ENCODE measurements around the gene ANOS1. TPM values are rescaled to one million over a fixed set of nuclear protein-coding genes. Genes with fewer than 3 reads are reported as not detected.
"Not testable (repeated sequence)": the region's sequence is repeated elsewhere in the genome, so short reads cannot be mapped to it uniquely, and the experiment has no call there.

The ANOS1 gene
- polyA plus RNA-seq, 1 donor from 2014 or later, result 0.72 TPM

GRCh38 chrX:8520178-8520577 is 211.8 kb downstream of the ANOS1 start:
- H4K20me1 ChIP-seq (ENCODE audit: insufficient read depth), result no peaks in the 10 kb centered on the region
- no peaks in the 10 kb centered on the region for H3F3A ChIP-seq (ENCODE audit: insufficient read depth, low read length, poor library complexity, severe bottlenecking)
- H3K27ac ChIP-seq (ENCODE audit: low read length), result no peak overlapping the region
- no peaks in the 10 kb centered on the region for H3K9me2 ChIP-seq (ENCODE audit: insufficient read depth, low read length)
- H3K9ac ChIP-seq (ENCODE audit: low read length), result no peak overlapping the region
- no peak for TF ChIP-seq EP300 (conservative IDR thresholded peaks at IDR 0.05; ENCODE audit: poor library complexity, severe bottlenecking)
- TF ChIP-seq RAD21 (conservative IDR thresholded peaks at IDR 0.05), result no peak
- TF ChIP-seq EZH2 (IDR thresholded peaks at IDR 0.05; ENCODE audit: borderline replicate concordance, insufficient read depth, low read length, poor library complexity, severe bottlenecking), result no peak
- no peak for TF ChIP-seq REST (IDR thresholded peaks at IDR 0.05; ENCODE audit: borderline replicate concordance)
- no peak for TF ChIP-seq CTCF (IDR thresholded peaks at IDR 0.05; ENCODE audit: poor library complexity, severe bottlenecking)
- TF ChIP-seq MXI1 (conservative IDR thresholded peaks at IDR 0.05; ENCODE audit: poor library complexity, severe bottlenecking), result no peak
- no peak for TF ChIP-seq SMC3 (conservative IDR thresholded peaks at IDR 0.05; ENCODE audit: poor library complexity)
- TF ChIP-seq POLR2AphosphoS5 (IDR thresholded peaks at IDR 0.05), result no peak
- no peak for TF ChIP-seq TAF1 (IDR thresholded peaks at IDR 0.05; ENCODE audit: low read depth)
- no peak overlapping the region for H3K4me2 ChIP-seq (ENCODE audit: low read length)
- H3K79me2 ChIP-seq (replicated peaks; ENCODE audit: insufficient read depth, low read length), result no peaks in the 10 kb centered on the region
- no peak overlapping the region for H3K4me3 ChIP-seq (ENCODE audit: low read length)
- no peaks in the 10 kb centered on the region for H3K27me3 ChIP-seq (ENCODE audit: insufficient read depth, low read depth, low read length)
- H3K36me3 ChIP-seq (ENCODE audit: insufficient read depth, low read length), result no peaks in the 10 kb centered on the region
- no peaks in the 10 kb centered on the region for H3K9me3 ChIP-seq (ENCODE audit: low read length)
- no peak overlapping the region for H2AFZ ChIP-seq (ENCODE audit: low read depth, low read length)

GRCh38 chrX:8504451-8504850 is 227.5 kb downstream of the ANOS1 start:
- no peaks in the 10 kb centered on the region for H4K20me1 ChIP-seq (ENCODE audit: insufficient read depth)
- H2AFZ ChIP-seq (ENCODE audit: low read depth, low read length), result no peak overlapping the region
- no peaks in the 10 kb centered on the region for H3F3A ChIP-seq (ENCODE audit: insufficient read depth, low read length, poor library complexity, severe bottlenecking)
- no peak overlapping the region for H3K4me2 ChIP-seq (ENCODE audit: low read length)
- H3K27ac ChIP-seq (ENCODE audit: low read length), result no peak overlapping the region
- no peak overlapping the region for H3K9ac ChIP-seq (ENCODE audit: low read length)
- no peak overlapping the region for H3K4me3 ChIP-seq (ENCODE audit: low read length)
- no peaks in the 10 kb centered on the region for H3K79me2 ChIP-seq (replicated peaks; ENCODE audit: insufficient read depth, low read length)
- no peaks in the 10 kb centered on the region for H3K27me3 ChIP-seq (ENCODE audit: insufficient read depth, low read depth, low read length)
- no peaks in the 10 kb centered on the region for H3K36me3 ChIP-seq (ENCODE audit: insufficient read depth, low read length)
- no peaks in the 10 kb centered on the region for H3K9me2 ChIP-seq (ENCODE audit: insufficient read depth, low read length)
- TF ChIP-seq RAD21 (conservative IDR thresholded peaks at IDR 0.05) (no peak), MXI1 (conservative IDR thresholded peaks at IDR 0.05; ENCODE audit: poor library complexity, severe bottlenecking) (no peak), CTCF (IDR thresholded peaks at IDR 0.05; ENCODE audit: poor library complexity, severe bottlenecking) (no peak), EZH2 (IDR thresholded peaks at IDR 0.05; ENCODE audit: borderline replicate concordance, insufficient read depth, low read length, poor library complexity, severe bottlenecking) (no peak)
- no peaks in the 10 kb centered on the region for H3K9me3 ChIP-seq (ENCODE audit: low read length)

- H2AFZ ChIP-seq (ENCODE audit: low read depth, low read length); H3K4me2 ChIP-seq (ENCODE audit: low read length); H3K9me3 ChIP-seq (ENCODE audit: low read length); H3K27me3 ChIP-seq (ENCODE audit: insufficient read depth, low read depth, low read length); H3K4me3 ChIP-seq (ENCODE audit: low read length); H3F3A ChIP-seq (ENCODE audit: insufficient read depth, low read length, poor library complexity, severe bottlenecking); H3K36me3 ChIP-seq (ENCODE audit: insufficient read depth, low read length); H3K9ac ChIP-seq (ENCODE audit: low read length); H4K20me1 ChIP-seq (ENCODE audit: insufficient read depth); H3K27ac ChIP-seq (ENCODE audit: low read length); H3K9me2 ChIP-seq (ENCODE audit: insufficient read depth, low read length); H3K79me2 ChIP-seq (replicated peaks; ENCODE audit: insufficient read depth, low read length): not testable (repeated sequence)
These were observed 229.8 kb downstream of the ANOS1 start for GRCh38 chrX:8502101-8502500.
